ENCODE measurements around the gene MYL3. TPM values are rescaled to one million over a fixed set of nuclear protein-coding genes. Genes with fewer than 3 reads are reported as not detected.

Gene MYL3
- total and polyA plus RNA-seq, 2 donors (not counting 1 experiment from before 2014, with no cell fraction given), result not detected

DNA sequence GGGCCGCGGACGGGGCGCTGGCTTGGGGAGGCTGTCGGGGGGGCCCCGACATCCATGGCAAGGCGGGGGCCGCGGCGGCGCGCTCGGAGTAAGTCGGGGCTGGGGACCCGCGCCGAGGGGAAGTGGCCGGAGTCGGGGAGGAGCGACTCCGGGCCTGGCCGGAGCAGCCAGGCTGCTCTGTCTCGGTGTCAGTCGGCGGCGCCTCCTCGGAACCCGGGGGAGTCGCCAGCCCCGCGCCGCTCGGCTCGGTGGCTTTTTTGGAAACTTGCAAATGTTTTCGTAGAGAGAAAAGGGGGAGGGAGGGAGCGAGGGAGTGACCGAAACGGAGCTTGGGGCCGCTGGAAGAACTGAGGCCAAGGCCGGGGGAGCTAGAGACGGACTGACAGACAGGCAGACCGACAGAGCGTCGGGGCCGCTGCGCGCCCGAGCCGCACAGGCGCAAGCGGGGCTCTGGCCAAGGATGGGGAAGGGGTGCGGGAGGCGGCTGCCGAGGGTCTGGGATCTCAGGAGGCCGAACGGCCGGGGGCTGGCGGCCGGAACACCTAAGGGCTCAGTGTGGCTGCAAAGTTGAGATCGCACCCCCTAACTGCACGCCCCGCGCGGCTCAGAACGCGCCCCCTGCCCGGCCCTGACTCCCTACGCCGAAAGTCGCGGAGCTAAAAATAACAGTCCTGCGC, 19.3 kb upstream of the MYL3 start:
- CTCF ChIA-PET, result interaction anchor here (1.7 kb wide), 1 partner anchor 27 kb away, joined by 5 read pairs; no protein-coding TSS in a partner anchor
- Histone ChIP-seq H3K79me2 (ENCODE audit: control insufficient read depth, insufficient read depth, low read length) (no peaks in the 10 kb centered on the region), H4K20me1 (ENCODE audit: control insufficient read depth, insufficient read depth, low read length, poor library complexity, severe bottlenecking) (peaks cover 5% of the 10 kb centered on the region), H3K4me1 (ENCODE audit: control insufficient read depth in 2 of 2, insufficient read depth in 2 of 2, low read length in 2 of 2) (peaks cover 19 to 24% of the 10 kb centered on the region in 2 donors), H3K4me2 (replicated peaks; ENCODE audit: low read depth, low read length, poor library complexity, severe bottlenecking) (peak overlapping the region; percentile 99), H3K9ac (ENCODE audit: low read length) (peak overlapping the region; percentile 61), H3K27me3 (replicated peaks in 1 of 4; ENCODE audit: control extremely low read depth in 1 of 4, control insufficient read depth in 3 of 4, insufficient read depth in 4 of 4, low read length in 3 of 4) (peaks cover 0 to 50% (median 22%) of the 10 kb centered on the region in 4 experiments), H3K36me3 (replicated peaks in 1 of 2; ENCODE audit: control extremely low read depth in 1 of 2, control insufficient read depth in 1 of 2, extremely low read depth in 1 of 2, insufficient read depth in 2 of 2, low read length in 1 of 2) (no peaks in the 10 kb centered on the region), H3K27ac (ENCODE audit: low read length in 2 of 2) (no peak overlapping the region), H2AFZ (ENCODE audit: insufficient read depth, low read depth, low read length, poor library complexity, severe bottlenecking) (peak overlapping the region; percentile 58), H3K4me3 (ENCODE audit: control extremely low read depth in 1 of 5, extremely low read depth in 1 of 5, insufficient read depth in 1 of 5, low read depth in 2 of 5, low read length in 4 of 5) (peak overlapping the region in 4 of 5 experiments; percentile 32 to 65 (median 51)), H3K9me3 (ENCODE audit: control extremely low read depth in 1 of 3, control insufficient read depth in 2 of 3, insufficient read depth in 1 of 3, low read length in 2 of 3) (no peaks in the 10 kb centered on the region)
- intact Hi-C loops (cut with micrococcal nuclease), result no loop called here
- DNase-seq, result peak; percentile 50
- TF ChIP-seq, protein P1, sequence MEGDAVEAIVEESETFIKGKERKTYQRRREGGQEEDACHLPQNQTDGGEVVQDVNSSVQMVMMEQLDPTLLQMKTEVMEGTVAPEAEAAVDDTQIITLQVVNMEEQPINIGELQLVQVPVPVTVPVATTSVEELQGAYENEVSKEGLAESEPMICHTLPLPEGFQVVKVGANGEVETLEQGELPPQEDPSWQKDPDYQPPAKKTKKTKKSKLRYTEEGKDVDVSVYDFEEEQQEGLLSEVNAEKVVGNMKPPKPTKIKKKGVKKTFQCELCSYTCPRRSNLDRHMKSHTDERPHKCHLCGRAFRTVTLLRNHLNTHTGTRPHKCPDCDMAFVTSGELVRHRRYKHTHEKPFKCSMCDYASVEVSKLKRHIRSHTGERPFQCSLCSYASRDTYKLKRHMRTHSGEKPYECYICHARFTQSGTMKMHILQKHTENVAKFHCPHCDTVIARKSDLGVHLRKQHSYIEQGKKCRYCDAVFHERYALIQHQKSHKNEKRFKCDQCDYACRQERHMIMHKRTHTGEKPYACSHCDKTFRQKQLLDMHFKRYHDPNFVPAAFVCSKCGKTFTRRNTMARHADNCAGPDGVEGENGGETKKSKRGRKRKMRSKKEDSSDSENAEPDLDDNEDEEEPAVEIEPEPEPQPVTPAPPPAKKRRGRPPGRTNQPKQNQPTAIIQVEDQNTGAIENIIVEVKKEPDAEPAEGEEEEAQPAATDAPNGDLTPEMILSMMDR (IDR thresholded peaks at IDR 0.05), result no peak
- peak; percentile 97 for TF ChIP-seq EZH2 (IDR thresholded peaks at IDR 0.05; ENCODE audit: borderline replicate concordance, insufficient read depth, low read depth, low read length, poor library complexity, severe bottlenecking)
- 2% methylated on average over 54 of the region's 72 CpGs for WGBS (ENCODE audit: insufficient coverage)
- peaks cover 16% of the 10 kb centered on the region for H3K4me1 Mint-ChIP-seq
- H3K27ac Mint-ChIP-seq, result no peak overlapping the region
- POLR2A ChIA-PET, result interaction anchor here (0.7 kb wide), 2 partner anchors 50 to 94 kb away, joined by 3 to 4 read pairs; no protein-coding TSS in a partner anchor
- H3K9me3 Mint-ChIP-seq (ENCODE audit: insufficient read depth), result no peaks in the 10 kb centered on the region
- ATAC-seq (ENCODE audit: low read depth), result no peak
- peaks cover 45% of the 10 kb centered on the region for H3K27me3 Mint-ChIP-seq
- peak overlapping the region; percentile 83 for H3K4me3 Mint-ChIP-seq
